IPS-20b (cell line): ENCODE data around the gene LRRC71.

ENCODE experiments used
- H3K27ac ChIP-seq: one replicate; pipeline ENCODE4 v1.5.1; 2013; ENCODE audit warnings: low read length
- H3K27me3 ChIP-seq: 2 replicates; pipeline ENCODE4 v1.6.1; 2013; ENCODE audit warnings: mild to moderate bottlenecking, low read length, inconsistent platforms; ENCODE audit not compliant: insufficient read depth
- H3K36me3 ChIP-seq: 2 replicates; pipeline ENCODE4 v1.6.1; 2013; ENCODE audit warnings: low read depth, mild to moderate bottlenecking, inconsistent platforms, low read length, moderate library complexity; ENCODE audit not compliant: insufficient read depth
- H3K4me1 ChIP-seq: 2 replicates; pipeline ENCODE4 v1.6.1; 2013; ENCODE audit warnings: mild to moderate bottlenecking, control low read depth, inconsistent platforms, low read length, moderate library complexity; ENCODE audit not compliant: insufficient read depth
- H3K4me3 ChIP-seq: 2 replicates; pipeline ENCODE4 v1.5.1; 2013; ENCODE audit warnings: mild to moderate bottlenecking, low read length, inconsistent platforms
- H3K9ac ChIP-seq: 2 replicates; pipeline ENCODE4 v1.6.1; 2013; ENCODE audit warnings: low read depth, mild to moderate bottlenecking, inconsistent platforms, low read length, moderate library complexity
- H3K9me3 ChIP-seq: 2 replicates; pipeline ENCODE4 v1.6.1; 2013; ENCODE audit warnings: mild to moderate bottlenecking, low read depth, low read length, inconsistent platforms; ENCODE audit not compliant: insufficient read depth

Gene LRRC71

GRCh38 chr1:156900896-156901589 lies 19.4 kb upstream of the LRRC71 start:
- H3K4me1 ChIP-seq, result peaks cover 7% of the 10 kb centered on the region; the same call in 1 of the 2 replicates
- H3K36me3 ChIP-seq, result no peaks in the 10 kb centered on the region
- no peak overlapping the region for H3K9ac ChIP-seq
- H3K4me3 ChIP-seq, result no peak overlapping the region
- H3K27ac ChIP-seq, result no peak overlapping the region
- peaks cover 13% of the 10 kb centered on the region for H3K27me3 ChIP-seq
- H3K9me3 ChIP-seq, result no peaks in the 10 kb centered on the region

- Histone ChIP-seq H3K27me3 (peaks cover 11% of the 10 kb centered on the region), H3K9ac (no peak overlapping the region), H3K9me3 (no peaks in the 10 kb centered on the region), H3K4me1 (peaks cover 3% of the 10 kb centered on the region; the same call in 1 of the 2 replicates), H3K27ac (no peak overlapping the region), H3K4me3 (no peak overlapping the region), H3K36me3 (no peaks in the 10 kb centered on the region)
These were observed 18.9 kb upstream of the LRRC71 start for GRCh38 chr1:156901590-156901900.

GRCh38 chr1:156901966-156902915 lies 18.2 kb upstream of the LRRC71 start:
- H3K36me3 ChIP-seq, result no peaks in the 10 kb centered on the region
- no peak overlapping the region for H3K9ac ChIP-seq
- peaks cover 3% of the 10 kb centered on the region; the same call in 1 of the 2 replicates for H3K4me1 ChIP-seq
- H3K4me3 ChIP-seq, result no peak overlapping the region
- peaks cover 11% of the 10 kb centered on the region for H3K27me3 ChIP-seq
- no peaks in the 10 kb centered on the region for H3K9me3 ChIP-seq
- H3K27ac ChIP-seq, result no peak overlapping the region

GRCh38 chr1:156903328-156904091 lies 16.9 kb upstream of the LRRC71 start:
- Histone ChIP-seq H3K9ac (no peak overlapping the region), H3K27ac (no peak overlapping the region), H3K4me3 (no peak overlapping the region), H3K4me1 (peaks cover 1% of the 10 kb centered on the region; the same call in 1 of the 2 replicates), H3K9me3 (no peaks in the 10 kb centered on the region), H3K36me3 (no peaks in the 10 kb centered on the region), H3K27me3 (peaks cover 8% of the 10 kb centered on the region)

- no peak overlapping the region for H3K4me3 ChIP-seq
- H3K27me3 ChIP-seq, result no peaks in the 10 kb centered on the region; the same call in none of the 2 replicates
- no peak overlapping the region for H3K9ac ChIP-seq
- no peaks in the 10 kb centered on the region for H3K9me3 ChIP-seq
- H3K27ac ChIP-seq, result no peak overlapping the region
- H3K36me3 ChIP-seq, result no peaks in the 10 kb centered on the region
- H3K4me1 ChIP-seq, result no peaks in the 10 kb centered on the region
These were observed 16.1 kb upstream of the LRRC71 start for GRCh38 chr1:156904187-156904959.

GRCh38 chr1:156905176-156905575 lies 15.3 kb upstream of the LRRC71 start:
- Histone ChIP-seq H3K4me3 (no peak overlapping the region), H3K9me3 (no peaks in the 10 kb centered on the region), H3K36me3 (no peaks in the 10 kb centered on the region), H3K4me1 (no peaks in the 10 kb centered on the region), H3K27ac (no peak overlapping the region), H3K9ac (no peak overlapping the region), H3K27me3 (no peaks in the 10 kb centered on the region; the same call in 1 of the 2 replicates)

GRCh38 chr1:156905651-156906050 lies 14.8 kb upstream of the LRRC71 start:
- no peak overlapping the region for H3K4me3 ChIP-seq
- H3K9me3 ChIP-seq, result no peaks in the 10 kb centered on the region
- no peaks in the 10 kb centered on the region for H3K4me1 ChIP-seq
- no peak overlapping the region for H3K9ac ChIP-seq
- H3K36me3 ChIP-seq, result no peaks in the 10 kb centered on the region
- H3K27me3 ChIP-seq, result peaks cover 3% of the 10 kb centered on the region; the same call in 1 of the 2 replicates
- no peak overlapping the region for H3K27ac ChIP-seq

- H3K4me3 ChIP-seq, result no peak overlapping the region
- peaks cover 6% of the 10 kb centered on the region; the same call in 1 of the 2 replicates for H3K27me3 ChIP-seq
- no peak overlapping the region for H3K27ac ChIP-seq
- no peaks in the 10 kb centered on the region for H3K36me3 ChIP-seq
- no peaks in the 10 kb centered on the region for H3K9me3 ChIP-seq
- H3K9ac ChIP-seq, result no peak overlapping the region
- no peaks in the 10 kb centered on the region for H3K4me1 ChIP-seq
These were observed 14.1 kb upstream of the LRRC71 start for GRCh38 chr1:156906206-156906906.

GRCh38 chr1:156908541-156908940 lies 11.9 kb upstream of the LRRC71 start:
- no peak overlapping the region for H3K27ac ChIP-seq
- H3K27me3 ChIP-seq, result peaks cover 18% of the 10 kb centered on the region; the same call in 1 of the 2 replicates
- no peaks in the 10 kb centered on the region for H3K9me3 ChIP-seq
- H3K4me3 ChIP-seq, result no peak overlapping the region
- H3K36me3 ChIP-seq, result no peaks in the 10 kb centered on the region
- H3K4me1 ChIP-seq, result no peaks in the 10 kb centered on the region
- H3K9ac ChIP-seq, result no peak overlapping the region

GRCh38 chr1:156908955-156909354 lies 11.5 kb upstream of the LRRC71 start:
- peaks cover 18% of the 10 kb centered on the region; the same call in 1 of the 2 replicates for H3K27me3 ChIP-seq
- H3K27ac ChIP-seq, result no peak overlapping the region
- no peaks in the 10 kb centered on the region for H3K36me3 ChIP-seq
- no peak overlapping the region for H3K4me3 ChIP-seq
- H3K4me1 ChIP-seq, result no peaks in the 10 kb centered on the region
- no peak overlapping the region for H3K9ac ChIP-seq
- H3K9me3 ChIP-seq, result no peaks in the 10 kb centered on the region
